Measurements from ENCODE around the gene HTR2C. TPM values are rescaled to one million over a fixed set of nuclear protein-coding genes. Genes with fewer than 3 reads are reported as not detected.

Gene HTR2C
- total and polyA plus RNA-seq, 9 donors: not detected

GRCh38 chrX:114582698-114583395, 1.0 kb upstream of the HTR2C start:
- DNase-seq: no peak
- WGBS, 3 donors: 14 to 26% (median 14%) methylated on average over 36 of the region's 36 CpGs
- H3K27me3 ChIP-seq: no peaks in the 10 kb centered on the region

GRCh38 chrX:114584375-114584943, 573 bp downstream of the HTR2C start:
- DNase-seq: no peak
- Histone ChIP-seq H3K27me3 (no peaks in the 10 kb centered on the region), H3K27ac (no peak overlapping the region), H3K4me1 (ENCODE audit: insufficient read depth) (no peaks in the 10 kb centered on the region), H3K36me3 (no peaks in the 10 kb centered on the region), H3K4me3 (no peak overlapping the region), H3K9me3 (no peaks in the 10 kb centered on the region)
- 11 to 16% (median 13%) methylated on average over 50 to 56 of the region's 56 CpGs for WGBS, 3 donors
- TF ChIP-seq EP300 (IDR thresholded peaks at IDR 0.05): no peak
- no peak for TF ChIP-seq CTCF (IDR thresholded peaks at IDR 0.05)
- TF ChIP-seq POLR2A (IDR thresholded peaks at IDR 0.05): no peak
- intact Hi-C loops (cut with DNase I): no loop called here

More at GRCh38 chrX:114582698-114583395, 1.0 kb upstream of the HTR2C start:
- no peaks in the 10 kb centered on the region for H3K36me3 ChIP-seq
- TF ChIP-seq EP300 (IDR thresholded peaks at IDR 0.05) (no peak), CTCF (IDR thresholded peaks at IDR 0.05) (no peak), POLR2A (IDR thresholded peaks at IDR 0.05) (no peak)
- H3K4me1 ChIP-seq (ENCODE audit: insufficient read depth): no peaks in the 10 kb centered on the region
- H3K4me3 ChIP-seq: no peak overlapping the region
- no peak overlapping the region for H3K27ac ChIP-seq
- intact Hi-C loops (cut with DNase I): no loop called here
- H3K9me3 ChIP-seq: no peaks in the 10 kb centered on the region

GRCh38 chrX:114584983-114585842, 1.3 kb downstream of the HTR2C start:
- TF ChIP-seq CTCF (IDR thresholded peaks at IDR 0.05) (no peak), EP300 (IDR thresholded peaks at IDR 0.05) (no peak), POLR2A (IDR thresholded peaks at IDR 0.05) (no peak)
- Histone ChIP-seq H3K27me3 (no peaks in the 10 kb centered on the region), H3K4me3 (no peak overlapping the region), H3K27ac (no peak overlapping the region), H3K4me1 (ENCODE audit: insufficient read depth) (no peaks in the 10 kb centered on the region), H3K9me3 (no peaks in the 10 kb centered on the region), H3K36me3 (no peaks in the 10 kb centered on the region)
- intact Hi-C loops (cut with DNase I): no loop called here
- WGBS, 3 donors: 10 to 16% (median 13%) methylated on average over 27 of the region's 27 CpGs
- no peak for DNase-seq

- Histone ChIP-seq H3K9me3 (no peaks in the 10 kb centered on the region), H3K36me3 (no peaks in the 10 kb centered on the region), H3K27ac (no peak overlapping the region), H3K4me1 (ENCODE audit: insufficient read depth) (no peaks in the 10 kb centered on the region), H3K4me3 (no peak overlapping the region), H3K27me3 (no peaks in the 10 kb centered on the region)
- no peak for TF ChIP-seq POLR2A (IDR thresholded peaks at IDR 0.05)
- TF ChIP-seq CTCF (IDR thresholded peaks at IDR 0.05): no peak
- TF ChIP-seq EP300 (IDR thresholded peaks at IDR 0.05): no peak
- no peak for DNase-seq
- intact Hi-C loops (cut with DNase I): no loop called here
- 81 to 85% (median 85%) methylated on average over 1 of the region's 1 CpG for WGBS, 3 donors
These were observed 7.2 kb downstream of the HTR2C start for GRCh38 chrX:114591121-114591520.

Measured in ovary (tissue), 9 donors.